IMR-90 (cell line): ENCODE data around the gene FA2H. TPM values are rescaled to one million over a fixed set of nuclear protein-coding genes. Genes with fewer than 3 reads are reported as not detected.

Experiments
- ATAC-seq: fragments of 200-7000 bp; cut with Tn5 transposase; 2 replicates; pipeline ENCODE4 v1.9.1; 2020; ENCODE audit warnings: low read depth, mild to moderate bottlenecking, moderate library complexity
- BruUV-seq: library from RNA; stranded (reverse); fragments of 400-500 nt; replicated peaks from 2 replicates; lab custom pipeline; 2021; lab: Mats Ljungman, UMichigan
- CTCF ChIA-PET: fragments of 300-600 bp; formaldehyde crosslinking; extraction: SDS; loops from one replicate; lab custom pipeline; 2021; ENCODE audit warnings: antibody characterized with exemption; lab: Yijun Ruan, JAX
- POLR2A ChIA-PET: fragments of 300-600 bp; sonication (Branson Sonifier 250); formaldehyde crosslinking; loops from one replicate; lab custom pipeline; 2022; ENCODE audit warnings: antibody characterized with exemption; ENCODE audit not compliant: unreplicated experiment; lab: Charles Lee
- DNase-seq: peaks from one replicate; pipeline ENCODE4 v3.0.0; 2013
- H2AFZ ChIP-seq: replicated peaks from 2 replicates; pipeline ENCODE3; 2013; ENCODE audit warnings: low read length, mild to moderate bottlenecking; ENCODE audit not compliant: poor library complexity
- H2AK5ac ChIP-seq: 2 replicates; pipeline ENCODE4 v1.6.1; 2013; ENCODE audit warnings: low read depth, low read length, inconsistent platforms
- H2AK9ac ChIP-seq: replicated peaks from 2 replicates; pipeline ENCODE3; 2013; ENCODE audit warnings: mild to moderate bottlenecking, low read depth, low read length, moderate library complexity; ENCODE audit not compliant: poor library complexity
- H2BK120ac ChIP-seq: 2 replicates; pipeline ENCODE4 v1.6.1; 2013; ENCODE audit warnings: low read depth, low read length, inconsistent platforms
- H2BK15ac ChIP-seq: 3 replicates; pipeline ENCODE4 v1.6.1; 2013; ENCODE audit warnings: low read depth, low read length, inconsistent platforms
- H2BK20ac ChIP-seq: 2 replicates; pipeline ENCODE4 v1.6.1; 2013; ENCODE audit warnings: low read depth, mild to moderate bottlenecking, inconsistent platforms, low read length, moderate library complexity
- H2BK5ac ChIP-seq: 2 replicates; pipeline ENCODE4 v1.6.1; 2013; ENCODE audit warnings: mild to moderate bottlenecking, low read depth, low read length, inconsistent platforms; ENCODE audit not compliant: poor library complexity, severe bottlenecking
- H3K14ac ChIP-seq: replicated peaks from 2 replicates; pipeline ENCODE4 v1.6.1; 2013; ENCODE audit warnings: low read depth, low read length, inconsistent platforms
- H3K18ac ChIP-seq: 2 replicates; pipeline ENCODE4 v1.6.1; 2013; ENCODE audit warnings: low read depth, low read length, control low read depth
- H3K23ac ChIP-seq: 2 replicates; pipeline ENCODE4 v1.6.1; 2013; ENCODE audit warnings: low read depth, low read length, inconsistent platforms
- H3K27ac ChIP-seq: 2 replicates; pipeline ENCODE4 v1.5.1; 2013; ENCODE audit warnings: mild to moderate bottlenecking, control low read depth, low read length; ENCODE audit not compliant: insufficient read depth
- H3K27me3 ChIP-seq: 2 replicates; pipeline ENCODE4 v1.6.1; 2013; ENCODE audit warnings: low read length; ENCODE audit not compliant: control insufficient read depth, insufficient read depth
- H3K36me3 ChIP-seq: 2 replicates; pipeline ENCODE4 v1.6.1; 2013; ENCODE audit warnings: low read length, mixed read lengths; ENCODE audit not compliant: control insufficient read depth, insufficient read depth
- H3K4ac ChIP-seq: 2 replicates; pipeline ENCODE4 v1.6.1; 2013; ENCODE audit warnings: low read depth, low read length, inconsistent platforms
- H3K4me1 ChIP-seq: 2 replicates; pipeline ENCODE4 v1.6.1; 2013; ENCODE audit warnings: low read length, mixed read lengths; ENCODE audit not compliant: control insufficient read depth, insufficient read depth
- H3K4me2 ChIP-seq: 2 replicates; pipeline ENCODE4 v1.6.1; 2013; ENCODE audit warnings: low read depth, mild to moderate bottlenecking, control low read depth, low read length, moderate library complexity
- H3K4me3 ChIP-seq: 2 replicates; pipeline ENCODE4 v1.5.1; 2013; ENCODE audit warnings: low read depth, mild to moderate bottlenecking, control low read depth, low read length, moderate library complexity; ENCODE audit not compliant: insufficient read depth
- H3K56ac ChIP-seq: 2 replicates; pipeline ENCODE4 v1.6.1; 2013; ENCODE audit warnings: low read length, inconsistent platforms; ENCODE audit not compliant: insufficient read depth; ENCODE audit errors: extremely low read depth
- H3K79me1 ChIP-seq, 2 experiments: 2 replicates each; pipeline ENCODE4 v1.6.1; 2013; ENCODE audit warnings: low read length in 2 of 2, inconsistent platforms in 1 of 2, low read depth in 1 of 2
- H3K9ac ChIP-seq: 2 replicates; pipeline ENCODE4 v1.6.1; 2013; ENCODE audit warnings: low read depth, low read length, control low read depth
- H3K9me1 ChIP-seq: 2 replicates; pipeline ENCODE4 v1.6.1; 2013; ENCODE audit warnings: low read length, inconsistent platforms; ENCODE audit not compliant: insufficient read depth
- H3K9me3 ChIP-seq: 2 replicates; pipeline ENCODE4 v1.6.1; 2013; ENCODE audit warnings: low read length; ENCODE audit not compliant: control insufficient read depth, insufficient read depth
- H4K20me1 ChIP-seq: 2 replicates; pipeline ENCODE4 v1.6.1; 2013; ENCODE audit warnings: low read length, inconsistent platforms; ENCODE audit not compliant: insufficient read depth
- H4K5ac ChIP-seq: 2 replicates; pipeline ENCODE4 v1.6.1; 2013; ENCODE audit warnings: mild to moderate bottlenecking, low read depth, low read length, control low read depth
- H4K8ac ChIP-seq, 2 experiments: 2 replicates each; pipeline ENCODE4 v1.6.1; 2013; ENCODE audit warnings: low read depth in 2 of 2, low read length in 2 of 2, control low read depth in 1 of 2, inconsistent platforms in 1 of 2
- H4K91ac ChIP-seq: 2 replicates; pipeline ENCODE4 v1.6.1; 2013; ENCODE audit warnings: low read depth, low read length, inconsistent platforms; ENCODE audit not compliant: insufficient read depth
- CEBPB ChIP-seq: IDR thresholded peaks from 2 replicates; pipeline ENCODE4 v1.6.1; 2012; ENCODE audit warnings: low read depth, low read length, improper control_type of control experiment
- CTCF ChIP-seq: conservative IDR thresholded peaks from 2 replicates; pipeline ENCODE4 v1.5.1; 2012; ENCODE audit warnings: mild to moderate bottlenecking, low read depth, low read length, improper control_type of control experiment
- MAFK ChIP-seq: IDR thresholded peaks from 2 replicates; pipeline ENCODE4 v1.6.1; 2012; ENCODE audit warnings: low read depth, low read length, improper control_type of control experiment
- POLR2A ChIP-seq: IDR thresholded peaks from 2 replicates; pipeline ENCODE4 v1.6.1; 2012; ENCODE audit warnings: mild to moderate bottlenecking, low read depth, low read length
- RAD21 ChIP-seq: IDR thresholded peaks from 2 replicates; pipeline ENCODE4 v1.6.1; 2012; ENCODE audit warnings: low read length, improper control_type of control experiment
- RCOR1 ChIP-seq: IDR thresholded peaks from 2 replicates; pipeline ENCODE4 v1.6.1; 2012; ENCODE audit warnings: mild to moderate bottlenecking, low read length, improper control_type of control experiment; ENCODE audit not compliant: insufficient replicate concordance
- SMC3 ChIP-seq: fragments of 150-350 bp; IDR thresholded peaks from 2 replicates; pipeline ENCODE4 v1.6.1; 2016; ENCODE audit warnings: low read depth, mild to moderate bottlenecking, antibody characterized with exemption, low read length, moderate library complexity
- WGBS, 2 experiments: methylation state at CpG; one replicate each; pipeline versions ENCODE4 v1.1.5 to v1.1.7; 2013; ENCODE audit warnings: missing lambda C conversion rate in 2 of 2; ENCODE audit not compliant: insufficient read length in 1 of 2; ENCODE audit errors: extremely low coverage in 2 of 2; 5-methylcytosine and 5-hydroxymethylcytosine counted together
- dilution Hi-C: fragments of 300-500 bp; cut with HindIII; formaldehyde crosslinking; loops from one replicate; pipeline ENCODE4 v1.14.3; 2018; ENCODE audit warnings: low sequenced_read_pairs; ENCODE audit not compliant: unreplicated experiment
- in situ Hi-C: fragments of 300-500 bp; cut with MboI; formaldehyde crosslinking; loops from 3 replicates; pipeline ENCODE4 v1.14.3; 2019; ENCODE audit warnings: low sequenced_read_pairs, inconsistent platforms, mixed read lengths
- intact Hi-C: fragments of 100-400 bp; cut with micrococcal nuclease; formaldehyde crosslinking; loops from 2 replicates; pipeline ENCODE4 v1.10.0; 2022
- polyA plus RNA-seq, 3 experiments: library from polyadenylated mRNA; depleted of rRNA; stranded (reverse); fragments of >200 nt; gene quantifications; 2 replicates each; pipeline ENCODE4 v1.2.3, GENCODE V29; 2012; ENCODE audit warnings: low replicate concordance in 1 of 3
- total RNA-seq: library from RNA; depleted of rRNA; stranded (reverse); fragments of >200 nt; gene quantifications from 2 replicates; pipeline ENCODE4 v1.2.3, GENCODE V29; 2012

Gene FA2H
- total and polyA plus RNA-seq, 2 of the 4 experiments (the other 2 are of a cell fraction), result not detected

- Histone ChIP-seq H2BK120ac (no peak overlapping the region), H3K9me3 (no peaks in the 10 kb centered on the region), H2BK15ac (no peak overlapping the region), H3K9ac (no peak overlapping the region), H2AFZ (no peak overlapping the region), H2BK20ac (no peak overlapping the region), H4K91ac (no peak overlapping the region), H3K4me3 (no peak overlapping the region), H4K5ac (no peak overlapping the region), H3K79me1 (no peaks in the 10 kb centered on the region), H2AK5ac (no peak overlapping the region), H3K36me3 (no peaks in the 10 kb centered on the region), H3K4me1 (no peaks in the 10 kb centered on the region), H3K56ac (no peak overlapping the region), H2BK5ac (no peak overlapping the region), H3K18ac (no peak overlapping the region), H3K23ac (no peak overlapping the region), H3K4me2 (no peak overlapping the region), H2AK9ac (no peak overlapping the region), H3K4ac (no peak overlapping the region), H3K14ac (no peak overlapping the region), H3K9me1 (no peaks in the 10 kb centered on the region), H3K27ac (no peak overlapping the region), H3K27me3 (peaks cover 8% of the 10 kb centered on the region; the same call in 1 of the 2 replicates), H4K8ac (no peak overlapping the region), H4K20me1 (no peaks in the 10 kb centered on the region)
- intact Hi-C loops (loop anchor here (1.0 kb wide), 3 partner anchors 104 to 402 kb away; no protein-coding TSS in a partner anchor), dilution Hi-C loops (no loop called here), in situ Hi-C loops (no loop called here)
- 0% methylated on average over 2 of the region's 6 CpGs; no CpG with 5 or more reads in 1 of the 2 experiments for whole genome bisulfite sequencing, 2 experiments
- ChIA-PET POLR2A (no interaction called here), CTCF (interaction anchor here (1.5 to 4.1 kb wide), 2 partner anchors 153 kb away, joined by 6 to 36 read pairs; no protein-coding TSS in a partner anchor)
- peak; percentile 99 for ATAC-seq
- no TSS peak for BruUV-seq
- 0 out of 2 replicates have a peak, but pooled peaks have one; percentile 29 for TF ChIP-seq POLR2A
- no peak for TF ChIP-seq CEBPB
- no peak for TF ChIP-seq RCOR1
- TF ChIP-seq SMC3, result peak; percentile 99
- TF ChIP-seq CTCF, result peak; percentile 98
- peak; percentile 99 for TF ChIP-seq RAD21
- TF ChIP-seq MAFK, result no peak
- DNase-seq, result peak; percentile 72
These were observed 65.2 kb downstream of the FA2H start for GRCh38 chr16:74709441-74709877.
